GM18519 (cell line): ENCODE measurements around the gene PIK3AP1.
"Not testable (repeated sequence)": the region's sequence is repeated elsewhere in the genome, so short reads cannot be mapped to it uniquely, and the experiment has no call there.

Experiments used
- ATAC-seq: cut with Tn5 transposase; IDR thresholded peaks from one replicate; pipeline ENCODE4 v1.9.1; 2021; ENCODE audit warnings: mild to moderate bottlenecking, moderate library complexity; ENCODE audit not compliant: unreplicated experiment, low FRiP score

Gene PIK3AP1, protein sequence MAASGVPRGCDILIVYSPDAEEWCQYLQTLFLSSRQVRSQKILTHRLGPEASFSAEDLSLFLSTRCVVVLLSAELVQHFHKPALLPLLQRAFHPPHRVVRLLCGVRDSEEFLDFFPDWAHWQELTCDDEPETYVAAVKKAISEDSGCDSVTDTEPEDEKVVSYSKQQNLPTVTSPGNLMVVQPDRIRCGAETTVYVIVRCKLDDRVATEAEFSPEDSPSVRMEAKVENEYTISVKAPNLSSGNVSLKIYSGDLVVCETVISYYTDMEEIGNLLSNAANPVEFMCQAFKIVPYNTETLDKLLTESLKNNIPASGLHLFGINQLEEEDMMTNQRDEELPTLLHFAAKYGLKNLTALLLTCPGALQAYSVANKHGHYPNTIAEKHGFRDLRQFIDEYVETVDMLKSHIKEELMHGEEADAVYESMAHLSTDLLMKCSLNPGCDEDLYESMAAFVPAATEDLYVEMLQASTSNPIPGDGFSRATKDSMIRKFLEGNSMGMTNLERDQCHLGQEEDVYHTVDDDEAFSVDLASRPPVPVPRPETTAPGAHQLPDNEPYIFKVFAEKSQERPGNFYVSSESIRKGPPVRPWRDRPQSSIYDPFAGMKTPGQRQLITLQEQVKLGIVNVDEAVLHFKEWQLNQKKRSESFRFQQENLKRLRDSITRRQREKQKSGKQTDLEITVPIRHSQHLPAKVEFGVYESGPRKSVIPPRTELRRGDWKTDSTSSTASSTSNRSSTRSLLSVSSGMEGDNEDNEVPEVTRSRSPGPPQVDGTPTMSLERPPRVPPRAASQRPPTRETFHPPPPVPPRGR

GRCh38 chr10:96720422-96721206 is at the start of gene PIK3AP1:
TSS of gene PIK3AP1 (minus strand) at chr10:96720514. CDS start at chr10:96720394, 120 bp downstream.
- ATAC-seq, result peak; percentile 59

DNA sequence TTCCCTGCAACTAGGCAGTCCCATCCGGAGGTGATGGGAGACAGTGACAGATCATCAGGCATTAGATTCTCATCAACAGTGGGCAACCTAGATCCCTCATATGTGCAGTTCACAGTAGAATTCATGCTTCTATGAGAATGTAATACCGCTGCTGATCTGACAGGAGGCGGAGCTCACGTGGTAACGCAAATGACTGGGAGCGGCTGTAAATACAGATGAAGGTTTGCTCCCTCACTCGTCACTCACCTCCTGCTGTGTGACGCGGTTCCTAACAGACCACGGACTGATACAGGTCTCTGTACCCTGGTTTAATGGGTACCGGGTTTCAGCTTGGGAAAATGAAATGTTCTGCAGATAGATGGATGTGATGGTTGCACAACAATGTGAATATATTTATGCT is 47.8 kb upstream of the PIK3AP1 start:
- ATAC-seq, result no peak

DNA sequence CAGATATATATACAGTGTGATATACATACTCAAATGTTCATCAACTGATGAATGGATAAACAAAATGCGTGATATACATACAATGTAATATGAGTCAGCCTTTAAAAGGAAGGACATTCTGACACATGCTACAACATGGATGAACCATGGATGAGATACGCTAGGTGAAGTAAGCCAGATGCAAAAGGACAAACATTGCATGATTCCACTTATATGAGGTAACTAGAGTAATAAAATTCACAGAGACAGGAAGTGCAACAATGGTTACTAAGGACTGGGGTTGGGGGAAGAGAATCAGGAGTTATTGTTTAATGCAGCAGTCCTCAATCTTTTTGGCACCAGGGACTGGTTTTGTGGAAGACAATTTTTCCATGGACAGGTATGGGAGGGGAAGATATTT is 47.3 kb upstream of the PIK3AP1 start:
- no peak for ATAC-seq

DNA sequence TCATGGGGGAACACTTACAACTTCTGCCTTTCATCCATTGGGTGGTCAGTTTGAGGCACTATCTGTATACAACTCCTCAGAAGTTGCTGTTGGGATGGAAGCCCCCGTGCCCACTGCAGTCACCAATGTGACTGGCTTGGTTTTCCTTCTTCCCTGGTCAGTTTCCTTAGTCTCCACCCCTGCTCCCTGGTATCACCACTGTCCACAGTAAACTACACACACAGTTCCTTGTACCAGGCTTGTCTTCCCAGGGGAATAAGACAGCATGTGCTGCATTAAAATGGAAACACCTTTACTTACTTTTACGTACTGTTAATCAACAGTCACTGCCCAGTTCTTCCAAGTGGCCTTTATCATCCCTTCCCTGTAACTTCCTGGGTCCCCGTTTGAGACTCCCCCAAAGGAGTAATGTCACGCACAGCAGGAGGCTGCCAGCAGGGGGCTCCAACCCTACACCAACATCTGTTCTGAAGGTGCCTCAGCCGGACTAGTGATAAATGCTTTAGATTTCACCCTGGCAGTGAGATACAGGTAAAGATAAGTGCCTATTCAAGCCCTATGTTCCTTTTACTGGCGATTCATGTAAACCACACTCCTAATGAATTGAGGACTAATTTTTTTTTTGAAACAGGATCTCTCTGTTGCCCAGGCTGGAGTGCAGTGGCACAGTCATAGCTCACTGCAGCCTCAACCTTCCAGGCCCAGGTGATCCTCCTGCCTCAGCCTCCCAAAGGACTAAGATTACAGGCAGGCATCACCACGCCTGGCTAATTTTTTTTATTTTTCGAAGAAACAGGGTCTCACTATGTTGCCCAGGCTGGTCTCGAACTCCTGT is 45.3 kb upstream of the PIK3AP1 start:
- ATAC-seq, result no peak

DNA sequence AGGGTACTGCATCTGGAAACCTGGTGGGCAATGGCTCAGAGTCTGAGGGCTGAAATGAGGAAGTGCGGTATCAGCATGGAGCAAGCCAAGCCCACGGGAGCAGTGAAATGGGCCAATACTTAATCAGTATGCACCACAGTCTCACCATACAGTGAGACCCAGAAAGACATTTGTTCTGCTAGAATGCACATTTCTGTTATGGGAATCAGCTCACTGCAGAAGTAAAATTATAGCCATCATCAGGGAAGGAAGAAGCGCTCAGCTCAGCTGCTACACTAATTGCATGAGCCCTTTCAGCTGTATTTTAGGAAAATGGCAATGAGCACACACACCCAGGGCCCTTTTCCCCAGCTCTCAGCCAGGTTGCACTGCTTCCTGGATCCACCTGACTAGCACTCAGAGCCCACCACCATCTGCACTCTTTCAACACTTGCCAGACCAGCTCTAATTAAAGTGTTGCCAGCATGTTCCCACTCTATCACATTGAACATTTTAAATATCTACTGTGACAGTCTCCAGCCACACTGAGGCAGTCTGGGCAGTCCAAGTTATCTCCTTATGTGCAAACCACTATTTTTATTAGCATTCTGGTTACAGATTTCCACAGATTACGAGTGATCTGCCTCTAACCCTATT is 44.2 kb upstream of the PIK3AP1 start:
- no peak for ATAC-seq

DNA sequence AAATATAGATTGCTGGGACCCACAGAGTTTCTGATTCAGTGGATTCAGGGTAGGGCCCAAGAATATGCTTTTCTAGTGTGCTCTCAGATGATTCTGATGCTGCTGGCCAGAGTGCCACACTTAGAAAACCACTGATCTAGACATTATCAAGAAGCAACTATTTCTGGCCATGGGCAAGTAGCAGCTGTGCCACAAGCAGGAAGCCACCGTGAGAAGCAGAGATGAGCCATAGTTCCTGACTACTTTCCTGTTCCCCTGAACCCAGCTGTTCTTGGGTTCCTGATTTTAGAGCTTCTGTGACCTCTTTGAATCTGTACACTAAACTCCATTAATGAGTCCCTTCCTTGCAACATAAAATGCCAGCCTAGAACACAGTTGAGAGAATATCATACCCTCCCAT is 38.1 kb upstream of the PIK3AP1 start:
- ATAC-seq, result peak; percentile 51

GRCh38 chr10:96756111-96756903 is 36.0 kb upstream of the PIK3AP1 start:
- ATAC-seq, result no peak

GRCh38 chr10:96753956-96754355 is 33.6 kb upstream of the PIK3AP1 start:
- ATAC-seq, result no peak

DNA sequence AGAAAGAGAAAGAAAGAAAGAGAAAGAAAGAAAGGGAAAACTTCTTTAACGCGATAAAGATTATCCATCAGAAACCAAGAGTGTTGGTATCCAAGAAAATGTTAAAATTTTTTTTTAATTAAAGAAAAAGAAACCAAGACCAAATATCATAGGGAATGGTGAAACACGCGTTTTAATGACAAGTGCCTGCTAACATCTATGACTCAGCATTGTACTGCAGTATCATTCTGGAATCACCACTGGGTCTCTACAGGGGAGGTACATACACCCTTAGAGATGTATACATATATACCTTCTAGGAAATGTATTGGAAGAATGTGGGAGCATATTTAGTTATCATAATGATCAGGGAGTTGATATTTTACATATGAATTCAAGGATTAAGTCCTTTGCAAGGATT is 32.1 kb upstream of the PIK3AP1 start:
- no peak for ATAC-seq

DNA sequence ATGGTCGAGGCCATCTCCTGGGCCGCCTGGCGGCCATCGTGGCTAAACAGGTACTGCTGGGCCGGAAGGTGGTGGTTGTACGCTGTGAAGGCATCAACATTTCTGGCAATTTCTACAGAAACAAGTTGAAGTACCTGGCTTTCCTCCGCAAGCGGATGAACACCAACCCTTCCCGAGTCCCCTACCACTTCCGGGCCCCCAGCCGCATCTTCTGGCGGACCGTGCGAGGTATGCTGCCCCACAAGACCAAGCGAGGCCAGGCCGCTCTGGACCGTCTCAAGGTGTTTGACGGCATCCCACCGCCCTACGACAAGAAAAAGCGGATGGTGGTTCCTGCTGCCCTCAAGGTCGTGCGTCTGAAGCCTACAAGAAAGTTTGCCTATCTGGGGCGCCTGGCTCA is 30.0 kb upstream of the PIK3AP1 start:
- ATAC-seq, result not testable (repeated sequence)

DNA sequence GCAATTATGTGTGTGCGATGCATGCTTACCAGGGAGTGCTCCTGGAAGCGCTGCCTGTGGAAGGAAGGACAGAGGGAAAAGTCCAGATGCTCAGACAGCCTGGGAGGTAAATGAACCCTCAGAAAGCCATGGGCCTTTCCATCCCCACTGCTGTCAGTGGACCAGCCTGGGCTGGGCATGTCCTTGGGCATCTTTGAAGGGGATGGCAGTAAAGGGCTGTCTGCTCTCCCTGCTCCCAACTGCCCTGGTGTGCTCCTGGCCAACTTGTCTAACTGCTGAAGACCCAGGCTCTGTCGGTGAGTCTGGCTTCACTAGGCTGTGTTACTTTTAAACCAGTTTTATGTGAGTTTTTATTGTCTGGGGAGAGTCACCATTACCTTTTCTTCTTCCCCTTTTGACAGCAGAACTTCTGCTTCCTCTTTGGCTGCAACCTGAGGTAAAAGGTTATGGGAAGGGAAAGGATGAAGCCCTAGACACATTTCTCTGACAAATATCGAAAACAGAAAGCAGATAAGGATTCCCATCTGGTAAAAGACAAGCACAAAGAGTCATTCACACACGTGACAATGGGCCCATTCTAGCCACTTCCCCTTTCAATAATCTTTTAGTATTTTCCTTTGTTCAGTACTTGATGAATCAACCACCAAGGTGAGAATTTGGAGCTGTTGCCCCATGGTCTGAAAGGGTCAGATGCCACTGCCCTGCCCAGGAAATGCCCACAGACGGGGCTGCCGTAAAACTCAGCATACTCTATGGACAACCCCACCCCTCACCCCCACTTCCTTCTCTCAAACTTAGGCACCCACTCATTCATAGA is 27.6 kb upstream of the PIK3AP1 start:
- peak; percentile 77 for ATAC-seq

DNA sequence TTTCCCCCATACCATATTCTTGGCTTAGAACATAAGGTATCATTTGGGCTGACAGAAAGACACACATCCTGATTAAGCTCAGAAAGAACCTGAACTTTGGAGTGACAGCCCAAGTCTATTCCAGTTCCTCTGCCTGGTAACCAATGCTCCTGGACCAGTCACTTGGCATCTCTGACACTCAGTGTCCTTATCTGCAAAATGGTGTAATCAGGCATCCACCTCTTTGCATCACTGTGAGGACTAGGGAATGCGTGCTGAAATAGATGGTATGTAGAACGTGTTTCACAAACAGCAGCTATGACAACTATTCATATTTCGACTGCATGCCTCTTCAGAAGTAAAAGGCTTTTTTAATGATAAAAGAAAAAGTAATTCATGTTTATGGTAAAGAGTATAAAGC is 26.2 kb upstream of the PIK3AP1 start:
- no peak for ATAC-seq

DNA sequence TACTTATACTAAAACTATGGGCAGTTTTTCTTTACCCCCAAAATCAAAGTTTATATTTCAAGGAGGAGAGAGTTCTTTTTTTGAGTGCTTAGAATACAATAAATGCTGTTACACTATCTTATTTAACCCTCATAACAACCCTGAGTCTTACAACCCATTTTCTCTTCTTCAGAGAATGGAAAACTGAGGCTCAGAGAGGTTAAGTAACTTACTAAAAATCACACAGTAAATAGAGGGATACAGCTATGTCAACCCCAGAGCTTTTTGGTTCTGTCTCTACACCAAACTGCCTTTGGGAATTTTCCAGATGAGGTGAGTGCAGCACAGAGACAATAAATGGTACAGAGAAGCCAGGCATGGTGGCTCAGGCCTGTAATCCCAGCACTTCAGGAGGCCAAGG is 25.6 kb upstream of the PIK3AP1 start:
- no peak for ATAC-seq

DNA sequence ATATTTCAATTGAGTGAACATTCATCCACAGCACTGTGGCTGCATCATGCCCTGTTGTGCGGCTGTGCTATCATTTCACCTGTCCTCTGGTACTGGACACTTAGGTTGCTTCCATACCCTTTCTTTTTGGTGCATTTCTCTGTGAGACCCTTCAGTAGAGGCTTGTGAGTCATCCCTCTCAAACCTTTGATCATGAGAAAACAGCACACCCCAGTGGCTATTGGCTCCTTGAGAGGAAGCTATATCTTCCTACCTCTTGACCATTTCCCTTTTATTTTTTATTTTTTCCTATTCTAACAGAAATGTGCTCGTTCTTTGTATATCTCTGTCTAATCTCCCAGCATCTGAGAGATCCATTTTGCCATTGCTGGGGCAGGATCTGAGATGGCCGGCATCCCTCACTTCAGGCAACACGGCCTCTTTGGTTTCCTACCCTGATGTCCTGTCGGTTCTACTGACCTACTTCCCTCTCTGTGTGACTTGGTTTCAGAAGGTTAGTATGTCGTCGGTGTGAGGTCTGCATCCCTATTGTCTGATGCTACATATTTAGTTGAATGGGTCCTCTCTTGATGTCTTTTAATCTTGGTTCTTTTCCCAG is 23.8 kb upstream of the PIK3AP1 start:
- ATAC-seq, result no peak

DNA sequence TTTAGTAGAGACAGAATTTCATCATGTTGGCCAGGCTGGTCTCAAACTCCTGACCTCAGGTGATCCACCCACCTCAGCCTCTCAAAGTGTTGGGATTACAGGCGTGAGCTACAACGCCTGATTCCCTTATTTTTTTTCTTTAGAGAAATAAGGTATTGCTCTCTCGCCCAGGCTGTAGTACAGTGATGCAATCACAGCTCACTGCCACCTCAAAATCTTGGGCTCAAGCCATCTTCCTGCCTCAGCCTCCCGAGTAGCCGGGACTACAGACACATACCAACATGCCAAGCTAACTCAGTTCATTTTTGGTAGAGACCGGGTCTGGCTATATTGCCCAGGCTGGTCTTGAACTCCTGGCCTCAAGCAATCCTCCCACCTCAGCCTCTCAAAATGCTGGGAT is 21.2 kb upstream of the PIK3AP1 start:
- ATAC-seq, result not testable (repeated sequence)

- ATAC-seq, result no peak
Measured at GRCh38 chr10:96740579-96741281, 20.4 kb upstream of the PIK3AP1 start.

GRCh38 chr10:96740141-96740540 is 19.8 kb upstream of the PIK3AP1 start:
- no peak for ATAC-seq
